Mesenchymal stem cell (in vitro differentiated cells and primary cell): ENCODE measurements around the gene GAB3.

Experiments used
- DNase-seq: peaks from one replicate; pipeline ENCODE4 v3.0.0-alpha.2; 2013
- H2AFZ ChIP-seq: one replicate; pipeline ENCODE4 v1.6.1; 2013; ENCODE audit warnings: low read depth, mild to moderate bottlenecking, control low read depth, inconsistent platforms, low read length, moderate library complexity
- H2AK5ac ChIP-seq: 2 replicates; pipeline ENCODE4 v1.6.1; 2013; ENCODE audit warnings: low read length, moderate library complexity, mild to moderate bottlenecking, inconsistent platforms; ENCODE audit not compliant: severe bottlenecking
- H2BK120ac ChIP-seq: one replicate; pipeline ENCODE4 v1.6.1; 2013; ENCODE audit warnings: low read depth, mild to moderate bottlenecking, inconsistent platforms, low read length, moderate library complexity
- H2BK12ac ChIP-seq, 2 experiments: one replicate each; pipeline ENCODE4 v1.6.1; 2013; ENCODE audit warnings: inconsistent platforms in 2 of 2, low read length in 2 of 2, mild to moderate bottlenecking in 2 of 2, moderate library complexity in 2 of 2, control low read depth in 1 of 2
- H2BK15ac ChIP-seq: one replicate; pipeline ENCODE4 v1.6.1; 2013; ENCODE audit warnings: mild to moderate bottlenecking, low read depth, inconsistent platforms; ENCODE audit not compliant: poor library complexity, severe bottlenecking
- H2BK5ac ChIP-seq: 2 replicates; pipeline ENCODE4 v1.6.1; 2013; ENCODE audit warnings: low read depth, mild to moderate bottlenecking, low read length, control low read depth, inconsistent platforms; ENCODE audit not compliant: poor library complexity, severe bottlenecking
- H3K14ac ChIP-seq, 2 experiments: one replicate each; pipeline ENCODE4 v1.6.1; 2013; ENCODE audit warnings: inconsistent platforms in 2 of 2, low read length in 2 of 2, control low read depth in 1 of 2, mild to moderate bottlenecking in 1 of 2, moderate library complexity in 1 of 2
- H3K18ac ChIP-seq, 2 experiments: one replicate each; pipeline ENCODE4 v1.6.1; 2013; ENCODE audit warnings: inconsistent platforms in 2 of 2, low read length in 2 of 2, control low read depth in 1 of 2, low read depth in 1 of 2, mild to moderate bottlenecking in 1 of 2
- H3K23ac ChIP-seq, 2 experiments: one replicate each; pipeline ENCODE4 v1.6.1; 2013; ENCODE audit warnings: inconsistent platforms in 2 of 2, low read length in 2 of 2, mild to moderate bottlenecking in 2 of 2, moderate library complexity in 2 of 2, control low read depth in 1 of 2
- H3K27ac ChIP-seq: 2 replicates; pipeline ENCODE4 v1.5.1; 2013; ENCODE audit warnings: mild to moderate bottlenecking, moderate library complexity, low read length, control low read depth, inconsistent platforms; ENCODE audit not compliant: poor library complexity, severe bottlenecking
- H3K27me3 ChIP-seq, 2 experiments: 2 replicates each; pipeline versions ENCODE4 v1.6.1 to v1.7.0; 2013; ENCODE audit warnings: low read length in 2 of 2, mild to moderate bottlenecking in 2 of 2, moderate library complexity in 2 of 2, control low read depth in 1 of 2, inconsistent platforms in 1 of 2; ENCODE audit not compliant: control insufficient read depth in 1 of 2, insufficient read depth in 1 of 2
- H3K36me3 ChIP-seq, 2 experiments: 2 replicates each; pipeline versions ENCODE4 v1.6.1 to v1.7.0; 2013; ENCODE audit warnings: low read length in 2 of 2, control low read depth in 1 of 2, inconsistent platforms in 1 of 2, low read depth in 1 of 2, mild to moderate bottlenecking in 1 of 2; ENCODE audit not compliant: insufficient read depth in 2 of 2, control insufficient read depth in 1 of 2
- H3K4ac ChIP-seq, 2 experiments: one replicate each; pipeline ENCODE4 v1.6.1; 2013; ENCODE audit warnings: inconsistent platforms in 2 of 2, low read length in 2 of 2, mild to moderate bottlenecking in 2 of 2, moderate library complexity in 2 of 2, control low read depth in 1 of 2, low read depth in 1 of 2
- H3K4me1 ChIP-seq: 2 replicates; pipeline ENCODE4 v1.6.1; 2013; ENCODE audit warnings: low read depth, low read length, control low read depth; ENCODE audit not compliant: control insufficient read depth, insufficient read depth
- H3K4me2 ChIP-seq: 2 replicates; pipeline ENCODE4 v1.6.1; 2013; ENCODE audit warnings: low read length, mild to moderate bottlenecking, inconsistent platforms; ENCODE audit not compliant: poor library complexity, severe bottlenecking
- H3K4me3 ChIP-seq, 2 experiments: 2 replicates each; pipeline versions ENCODE4 v1.5.1 to v1.7.0; 2013; ENCODE audit warnings: low read length in 2 of 2, mild to moderate bottlenecking in 2 of 2, control low read depth in 1 of 2, low read depth in 1 of 2; ENCODE audit not compliant: insufficient read depth in 1 of 2
- H3K79me1 ChIP-seq: replicated peaks from 2 replicates; pipeline ENCODE4 v1.6.1; 2013; ENCODE audit warnings: mild to moderate bottlenecking, control low read depth, low read length, inconsistent platforms; ENCODE audit not compliant: poor library complexity, severe bottlenecking
- H3K9ac ChIP-seq: 2 replicates; pipeline ENCODE4 v1.7.0; 2013; ENCODE audit warnings: mild to moderate bottlenecking, low read length, moderate library complexity
- H3K9me3 ChIP-seq: 2 replicates; pipeline ENCODE4 v1.7.0; 2013; ENCODE audit warnings: mild to moderate bottlenecking, low read length; ENCODE audit not compliant: control insufficient read depth
- H4K8ac ChIP-seq: one replicate; pipeline ENCODE4 v1.6.1; 2013; ENCODE audit warnings: inconsistent platforms, mild to moderate bottlenecking, low read length, moderate library complexity
- H4K91ac ChIP-seq: one replicate; pipeline ENCODE4 v1.6.1; 2013; ENCODE audit warnings: mild to moderate bottlenecking, low read length, inconsistent platforms
- WGBS: methylation state at CpG from one replicate; pipeline ENCODE4 v1.1.7; 2013; ENCODE audit warnings: mixed read lengths; 5-methylcytosine and 5-hydroxymethylcytosine counted together

GAB3 gene

GRCh38 chrX:154657226-154657805, 93.6 kb downstream of the GAB3 start:
- DNase-seq, result no peak
- Histone ChIP-seq H3K9me3 (peaks cover 9% of the 10 kb centered on the region), H3K27me3 (peaks cover 0 to 30% of the 10 kb centered on the region in 2 experiments), H3K4me2 (no peak overlapping the region), H3K9ac (no peak overlapping the region), H2BK120ac (no peak overlapping the region), H2BK15ac (no peak overlapping the region), H2AFZ (no peak overlapping the region), H3K23ac (no peak overlapping the region), H4K91ac (no peak overlapping the region), H3K4me3 (no peak overlapping the region), H3K4ac (no peak overlapping the region), H3K4me1 (no peaks in the 10 kb centered on the region), H3K14ac (no peak overlapping the region), H2BK5ac (no peak overlapping the region), H3K79me1 (no peaks in the 10 kb centered on the region), H3K27ac (no peak overlapping the region), H3K36me3 (no peaks in the 10 kb centered on the region), H2AK5ac (no peak overlapping the region), H2BK12ac (no peak overlapping the region), H4K8ac (no peak overlapping the region), H3K18ac (no peak overlapping the region)
- 95% methylated on average over 14 of the region's 15 CpGs for WGBS

GRCh38 chrX:154655786-154656185, 95.1 kb downstream of the GAB3 start:
- H3K9ac ChIP-seq, result no peak overlapping the region
- H2AK5ac ChIP-seq, result no peak overlapping the region
- no peaks in the 10 kb centered on the region for H3K4me1 ChIP-seq
- no peak overlapping the region for H2BK15ac ChIP-seq
- DNase-seq, result no peak
- no peak overlapping the region for H2BK120ac ChIP-seq
- no peak overlapping the region for H2BK12ac ChIP-seq
- H3K4ac ChIP-seq, result no peak overlapping the region
- no peak overlapping the region for H3K4me3 ChIP-seq
- peaks cover 8% of the 10 kb centered on the region for H3K9me3 ChIP-seq
- no peak overlapping the region for H3K23ac ChIP-seq
- no peak overlapping the region for H3K4me2 ChIP-seq
- H4K91ac ChIP-seq, result no peak overlapping the region
- H3K79me1 ChIP-seq, result no peaks in the 10 kb centered on the region
- H2BK5ac ChIP-seq, result no peak overlapping the region
- H3K14ac ChIP-seq, result no peak overlapping the region
- H3K18ac ChIP-seq, result no peak overlapping the region
- no peak overlapping the region for H2AFZ ChIP-seq
- no peaks in the 10 kb centered on the region for H3K36me3 ChIP-seq
- no peak overlapping the region for H3K27ac ChIP-seq
- H4K8ac ChIP-seq, result no peak overlapping the region
- 93% methylated on average over 11 of the region's 11 CpGs for WGBS
- H3K27me3 ChIP-seq, result peaks cover 0 to 29% of the 10 kb centered on the region in 2 experiments

GRCh38 chrX:154655346-154655745, 95.5 kb downstream of the GAB3 start:
- no peak for DNase-seq
- Histone ChIP-seq H3K79me1 (no peaks in the 10 kb centered on the region), H3K4ac (no peak overlapping the region), H3K18ac (no peak overlapping the region), H4K8ac (no peak overlapping the region), H2BK15ac (no peak overlapping the region), H3K4me3 (no peak overlapping the region), H4K91ac (no peak overlapping the region), H3K4me1 (no peaks in the 10 kb centered on the region), H3K9me3 (peaks cover 5% of the 10 kb centered on the region), H2AFZ (no peak overlapping the region), H2BK12ac (no peak overlapping the region), H3K4me2 (no peak overlapping the region), H2BK120ac (no peak overlapping the region), H2BK5ac (no peak overlapping the region), H3K23ac (no peak overlapping the region), H2AK5ac (no peak overlapping the region), H3K9ac (no peak overlapping the region), H3K27ac (no peak overlapping the region), H3K14ac (no peak overlapping the region), H3K36me3 (no peaks in the 10 kb centered on the region), H3K27me3 (peaks cover 0 to 27% of the 10 kb centered on the region in 2 experiments)
- 82% methylated on average over 6 of the region's 6 CpGs for WGBS

GRCh38 chrX:154654925-154655324, 96.0 kb downstream of the GAB3 start:
- Histone ChIP-seq H3K4ac (no peak overlapping the region), H2BK12ac (no peak overlapping the region), H3K14ac (no peak overlapping the region), H2AFZ (no peak overlapping the region), H3K4me2 (no peak overlapping the region), H3K4me3 (no peak overlapping the region), H3K23ac (no peak overlapping the region), H3K9ac (no peak overlapping the region), H3K18ac (no peak overlapping the region), H2BK5ac (no peak overlapping the region), H3K4me1 (no peaks in the 10 kb centered on the region), H4K8ac (no peak overlapping the region), H3K27ac (no peak overlapping the region), H2BK120ac (no peak overlapping the region), H4K91ac (no peak overlapping the region), H3K9me3 (peaks cover 3% of the 10 kb centered on the region), H2BK15ac (no peak overlapping the region), H2AK5ac (no peak overlapping the region), H3K79me1 (no peaks in the 10 kb centered on the region), H3K36me3 (no peaks in the 10 kb centered on the region), H3K27me3 (peaks cover 0 to 26% of the 10 kb centered on the region in 2 experiments)
- DNase-seq, result no peak
- WGBS, result 92% methylated on average over 11 of the region's 15 CpGs
